ENCODE data around the gene KCNIP4.

Gene KCNIP4

DNA sequence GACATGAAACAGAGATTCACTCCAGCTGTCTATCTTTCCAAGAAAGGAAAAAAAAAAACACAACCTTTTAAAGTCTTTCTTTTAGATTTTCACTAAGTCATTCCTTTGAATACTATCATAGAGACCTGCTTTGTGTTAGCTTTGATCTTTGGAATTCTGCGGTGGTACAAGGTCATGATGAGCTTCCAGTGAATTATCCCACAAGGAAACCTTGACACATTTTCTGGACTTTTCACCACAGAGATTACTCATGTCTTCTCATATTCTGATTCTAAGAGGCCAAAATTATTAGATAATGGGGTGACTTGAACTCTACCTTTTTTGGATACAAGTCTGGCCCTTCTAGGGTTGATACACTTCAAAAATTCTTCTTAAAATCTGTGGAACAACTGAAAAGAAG, 1046.7 kb downstream of the KCNIP4 start:
- DNase-seq: no peak

DNA sequence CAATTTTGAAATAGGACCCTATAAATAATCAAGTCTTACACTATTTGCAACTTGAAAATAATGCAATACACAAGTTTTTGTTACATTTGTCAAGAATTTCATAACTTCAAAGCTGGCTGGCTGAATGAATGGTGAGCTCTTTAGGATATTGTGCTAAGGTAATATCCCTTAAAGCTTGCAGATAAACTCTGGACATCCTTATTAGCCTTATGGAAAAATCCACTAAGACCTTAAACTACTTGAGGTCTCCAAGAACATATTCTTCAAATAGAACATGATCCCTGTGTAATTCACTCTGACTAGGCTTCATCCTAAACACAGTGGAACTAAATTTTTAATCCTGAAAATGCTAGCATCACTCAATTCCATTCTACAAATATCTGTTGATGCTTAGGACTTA, 1049.0 kb downstream of the KCNIP4 start:
- DNase-seq: no peak

DNA sequence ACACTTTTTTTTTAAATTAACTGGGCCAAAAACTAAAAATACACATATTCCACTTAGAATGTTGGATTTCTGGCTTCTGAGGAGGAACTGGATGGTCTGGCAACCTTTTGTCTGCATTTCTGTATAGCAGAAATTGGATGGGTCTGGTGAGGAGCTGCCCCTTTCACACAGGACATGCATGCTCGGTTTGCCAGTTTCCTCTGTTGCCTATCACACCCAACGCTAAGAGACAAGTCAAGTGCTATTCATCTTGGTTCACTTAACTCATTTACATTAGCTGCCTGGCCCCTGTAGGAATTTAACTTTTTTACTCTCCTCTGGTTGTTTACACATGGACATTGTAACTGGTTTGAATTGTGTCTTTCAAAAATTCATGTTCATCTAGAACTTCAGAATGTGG, 1052.6 kb downstream of the KCNIP4 start:
- no peak for DNase-seq

DNA sequence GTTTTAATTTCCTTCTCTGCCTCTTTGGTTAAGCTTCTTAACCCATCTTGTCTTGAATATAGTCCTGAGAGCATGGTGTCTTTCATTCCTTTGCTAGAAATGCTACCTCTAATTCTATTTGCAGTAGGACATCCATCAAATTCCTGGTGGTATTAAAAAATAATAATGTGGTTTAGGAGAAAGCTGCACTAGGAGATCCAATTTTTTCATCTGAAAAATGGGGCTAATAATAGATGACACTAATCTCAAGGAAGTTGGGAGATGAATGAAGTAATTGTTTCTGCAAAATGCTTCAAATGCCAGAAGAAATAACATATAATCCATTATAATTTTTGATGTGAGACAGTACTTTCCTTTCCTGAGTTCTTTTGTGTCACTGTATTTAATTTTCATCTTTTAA, 1053.4 kb downstream of the KCNIP4 start:
- no peak for DNase-seq

DNA sequence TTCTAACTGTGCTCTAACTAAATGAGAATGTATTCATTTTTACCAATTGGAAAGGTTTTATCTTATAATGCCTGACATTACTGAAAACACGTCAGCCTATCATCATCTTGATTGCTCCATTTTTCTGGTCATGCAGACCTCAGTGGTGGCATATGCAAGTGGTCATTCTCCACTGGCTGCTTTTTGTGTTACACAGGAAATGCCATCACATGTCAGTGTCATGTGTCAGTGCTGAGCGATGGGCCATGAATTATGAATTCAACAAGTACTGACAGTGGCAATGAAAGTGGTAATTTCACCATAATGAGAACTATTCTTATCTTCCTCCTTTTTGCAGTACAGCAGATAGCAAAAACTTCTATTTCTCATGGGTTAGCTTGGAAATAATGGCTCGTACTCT, 1057.8 kb downstream of the KCNIP4 start:
- DNase-seq: no peak

DNA sequence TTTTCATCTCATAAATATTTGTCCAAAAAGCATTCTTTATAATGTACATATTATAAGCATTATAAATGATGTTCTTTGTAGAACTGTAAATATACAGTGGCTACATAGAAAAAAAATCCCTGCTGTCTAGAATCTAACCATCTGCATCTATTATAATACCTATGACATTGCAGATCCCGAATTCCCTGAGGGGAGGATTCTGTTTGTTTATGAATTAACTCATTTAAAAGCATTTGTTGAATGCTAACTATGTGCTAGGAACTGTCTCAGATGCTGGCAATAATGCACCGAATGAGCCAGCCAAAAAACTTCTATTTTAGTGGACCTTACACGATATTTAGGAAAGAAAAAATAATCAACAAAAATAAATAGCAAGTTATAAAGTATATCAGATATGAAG, 1058.7 kb downstream of the KCNIP4 start:
- no peak for DNase-seq

DNA sequence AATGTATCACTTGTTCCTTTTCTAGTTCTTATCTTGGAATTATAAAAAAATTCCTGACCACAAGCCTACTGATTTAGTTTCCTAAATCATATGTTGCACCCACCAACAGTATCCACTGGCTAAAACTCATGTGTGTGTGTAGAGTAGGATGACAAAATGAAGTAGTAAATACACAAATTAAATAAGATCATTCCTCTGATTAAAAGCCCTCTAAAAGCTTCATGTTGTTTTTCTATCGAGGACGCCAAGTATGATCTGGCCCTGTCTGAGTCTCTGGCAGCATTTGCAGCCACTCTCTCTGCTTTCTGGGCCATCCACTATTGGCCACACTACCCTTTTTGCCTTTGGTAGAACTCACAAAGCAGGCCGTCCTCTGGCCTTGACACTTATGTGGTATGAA, 1064.9 kb downstream of the KCNIP4 start:
- no peak for DNase-seq

DNA sequence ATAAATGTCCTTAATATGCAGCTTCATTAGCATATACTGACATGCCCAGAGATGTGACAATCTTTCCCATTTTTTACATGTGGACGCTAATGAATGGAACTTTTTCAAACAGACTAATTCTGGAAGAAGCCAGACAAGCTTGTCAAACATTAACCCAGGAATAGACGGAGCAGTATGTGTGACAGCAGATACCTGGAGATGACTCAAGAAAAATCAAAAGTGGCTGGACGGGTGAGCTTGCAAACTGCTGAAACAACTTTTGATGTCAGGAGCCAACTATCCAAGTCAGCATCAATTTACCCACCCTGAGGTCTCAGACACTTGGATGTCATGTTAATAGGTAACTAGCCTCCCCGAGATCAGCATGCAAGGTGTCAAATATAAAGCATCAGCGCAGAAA, 1065.3 kb downstream of the KCNIP4 start:
- no peak for DNase-seq

DNA sequence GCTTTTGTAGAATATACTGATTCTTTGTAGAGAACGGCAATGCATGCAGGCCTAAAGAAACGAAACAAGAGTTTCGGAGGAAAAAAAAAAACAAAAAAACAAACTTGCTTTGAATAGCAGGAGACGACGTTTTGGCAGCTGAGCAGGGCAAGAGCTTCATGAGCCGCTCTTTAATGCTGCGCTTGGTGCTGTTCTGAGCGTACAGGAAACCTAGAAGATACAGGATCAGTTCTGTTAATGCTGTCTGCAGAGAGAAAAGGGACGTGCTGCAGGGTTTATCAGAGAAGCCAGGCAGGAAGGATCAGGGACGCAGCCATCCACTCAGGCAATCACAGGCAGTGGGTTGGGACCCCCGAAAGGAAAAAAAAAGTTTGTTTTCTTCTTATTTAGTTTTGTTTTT, 1066.1 kb downstream of the KCNIP4 start:
- no peak for DNase-seq

DNA sequence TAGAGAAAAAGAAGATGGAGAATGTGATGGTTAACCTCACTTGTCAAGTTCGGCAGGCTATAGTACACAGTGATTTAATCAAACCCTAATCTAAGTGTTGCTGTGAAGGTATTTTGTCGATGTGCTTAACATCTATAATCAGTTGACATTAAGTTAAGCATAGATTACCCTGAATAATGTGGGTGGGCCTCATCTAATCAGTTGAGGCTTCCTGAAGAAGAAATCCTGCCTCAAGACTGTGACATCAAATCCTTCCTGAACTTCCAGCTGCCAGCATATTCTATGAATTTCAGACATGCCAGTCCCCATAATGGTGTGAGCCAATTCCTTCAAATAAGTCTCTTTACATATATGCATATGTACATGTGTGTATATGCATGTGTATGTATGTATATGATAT, 1066.9 kb downstream of the KCNIP4 start:
- no peak for DNase-seq

DNA sequence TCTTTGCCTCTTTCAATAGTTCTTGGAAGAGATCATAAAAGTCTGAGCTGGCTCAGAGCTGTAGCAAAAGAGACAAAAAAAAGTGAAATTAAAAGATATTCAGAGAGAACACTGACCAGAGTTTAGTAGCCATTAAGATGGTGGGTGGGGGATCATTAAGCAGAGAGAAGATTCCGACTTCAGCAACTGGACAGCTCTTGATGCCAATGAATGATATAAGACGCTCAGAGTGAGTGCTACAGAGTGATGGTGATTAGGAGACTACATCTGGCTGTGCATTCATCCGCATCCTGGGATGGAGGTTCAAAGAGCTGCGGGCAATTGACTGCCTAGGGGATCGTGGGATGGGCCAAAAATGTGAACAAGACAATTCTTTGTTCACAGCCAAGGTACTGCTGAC, 1069.8 kb downstream of the KCNIP4 start:
- DNase-seq: no peak

DNA sequence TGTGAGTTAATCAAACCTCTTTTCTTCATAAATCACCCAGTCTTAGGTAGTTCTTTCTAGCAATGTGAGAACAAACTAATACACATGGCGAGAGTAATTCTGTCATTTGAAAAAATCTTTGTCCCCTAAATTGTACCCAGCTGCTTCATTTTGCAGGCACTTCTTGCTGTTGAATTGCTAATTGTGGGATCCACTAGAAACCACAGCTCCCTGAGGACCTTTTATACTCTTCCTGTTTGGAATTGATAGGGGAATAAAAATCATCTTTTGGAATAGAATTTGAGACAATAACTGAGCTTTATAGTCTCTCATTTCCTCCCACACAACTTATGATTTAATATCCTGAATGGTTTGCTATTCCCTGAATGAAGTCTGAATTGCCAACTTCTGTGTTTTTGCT, 1078.1 kb downstream of the KCNIP4 start:
- no peak for DNase-seq

DNA sequence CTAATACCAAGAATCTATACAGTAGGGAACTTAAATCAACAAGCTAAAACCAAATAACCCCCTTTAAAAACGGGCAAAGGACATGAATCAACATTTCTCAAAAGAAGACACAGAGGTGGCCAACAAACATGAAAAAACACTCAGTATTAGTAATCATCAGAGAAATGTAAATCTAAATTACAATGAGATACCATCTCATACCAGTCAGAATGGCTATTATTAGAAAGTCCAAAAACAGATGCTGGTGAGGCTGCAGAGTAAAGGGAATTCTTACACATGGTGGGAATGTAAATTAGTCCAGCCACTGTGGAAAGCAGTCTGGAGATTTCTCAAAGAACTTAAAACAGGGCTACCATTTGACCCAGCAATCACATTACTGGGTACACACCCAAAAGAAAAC, 1080.5 kb downstream of the KCNIP4 start:
- DNase-seq: no peak

DNA sequence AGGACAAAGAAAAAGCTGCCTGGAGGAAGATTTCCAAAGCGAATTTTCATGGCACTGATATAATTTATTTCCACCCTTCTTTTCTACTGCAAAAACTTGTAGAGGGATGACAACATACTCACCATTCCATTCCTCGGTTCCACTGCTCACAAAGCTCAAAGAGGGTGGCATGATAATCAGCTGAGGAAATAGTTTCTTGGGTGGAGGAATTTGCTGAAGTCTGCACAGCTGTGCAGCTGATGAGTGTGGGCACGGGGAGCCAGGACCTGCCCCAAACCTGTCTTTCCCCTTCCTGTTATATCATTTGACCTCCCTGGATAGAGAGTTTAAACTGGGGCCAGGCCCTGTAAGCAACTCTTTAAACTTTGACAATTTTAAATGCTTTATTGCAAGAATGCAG, 1087.7 kb downstream of the KCNIP4 start:
- DNase-seq: no peak

DNA sequence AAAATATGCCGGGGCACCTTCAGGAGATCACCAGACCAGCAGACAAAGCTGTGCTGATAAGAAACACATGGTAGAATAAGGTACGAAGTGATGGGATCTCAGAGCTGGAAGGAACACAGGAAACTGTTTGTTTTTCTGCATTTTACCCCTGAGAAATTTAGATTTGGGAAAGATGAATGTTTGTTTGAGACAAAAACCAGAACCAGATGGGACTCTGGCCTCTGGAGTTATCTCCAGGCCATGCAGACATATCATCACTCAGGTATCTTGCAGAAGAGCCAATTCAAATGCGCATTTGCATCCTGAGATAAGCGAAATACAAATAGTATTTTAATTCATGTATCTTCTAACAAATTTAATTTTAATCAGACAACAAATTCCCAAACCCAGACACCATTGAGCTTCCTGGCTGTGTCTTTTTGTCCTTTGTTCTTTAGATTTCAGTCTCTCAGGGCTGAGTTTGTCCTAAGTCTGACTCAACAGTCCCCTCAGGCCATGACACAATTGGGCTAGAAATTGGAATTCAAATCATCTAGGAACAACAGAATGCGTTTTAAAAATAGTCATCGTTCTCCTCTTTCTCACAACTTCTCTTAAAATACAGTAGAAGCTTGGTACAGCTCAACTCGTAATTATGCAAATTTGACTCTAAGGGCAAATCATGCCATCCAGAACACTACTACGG, 1089.3 kb downstream of the KCNIP4 start:
- DNase-seq: no peak

DNA sequence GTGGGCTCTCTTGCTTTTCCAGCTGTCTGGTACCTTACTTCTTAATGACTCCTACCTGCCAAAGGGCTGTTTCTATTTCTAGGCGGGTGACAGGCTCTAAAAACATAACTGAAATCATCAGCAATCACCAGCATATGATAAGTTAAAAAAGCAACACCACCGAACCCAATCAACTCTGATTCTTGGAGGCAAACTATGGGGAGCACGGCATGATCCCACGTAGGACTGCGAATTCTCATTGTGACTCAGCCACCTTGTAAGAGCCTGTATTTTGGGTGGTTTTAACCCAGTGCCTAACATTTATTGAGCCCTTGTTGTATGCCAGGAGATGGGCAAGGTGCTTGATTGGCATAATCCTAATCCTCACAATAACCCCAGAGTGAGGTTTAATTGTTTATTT, 1091.5 kb downstream of the KCNIP4 start:
- no peak for DNase-seq

DNA sequence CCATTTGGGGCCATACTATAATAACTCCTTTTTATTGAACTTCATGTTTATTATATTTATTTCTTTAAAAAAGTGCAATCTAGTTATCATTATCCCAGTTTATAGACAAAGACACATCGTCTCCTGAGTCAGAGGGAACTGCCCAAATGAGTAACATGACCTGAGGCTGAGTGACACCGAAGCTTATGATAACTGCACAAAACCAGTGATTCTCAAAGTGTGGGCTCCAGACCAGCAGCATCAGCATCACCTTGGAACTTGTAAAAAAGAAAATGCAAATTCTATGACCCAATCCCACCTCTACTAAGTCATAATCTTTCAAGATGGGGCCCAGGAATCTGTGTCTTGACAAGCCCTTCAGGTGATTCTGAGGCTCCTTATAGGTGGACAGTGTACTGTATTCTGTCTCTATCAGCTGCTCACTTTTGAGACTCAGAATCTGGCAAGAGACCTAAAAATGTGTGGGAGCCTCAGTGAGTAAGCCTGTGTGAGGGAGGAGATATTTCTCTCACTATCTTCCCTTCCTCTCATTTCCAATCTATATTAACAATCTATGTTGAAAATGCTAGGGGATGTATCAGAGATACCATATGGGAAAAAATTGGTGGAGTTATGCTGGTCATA, 1101.3 kb downstream of the KCNIP4 start:
- no peak for DNase-seq

DNA sequence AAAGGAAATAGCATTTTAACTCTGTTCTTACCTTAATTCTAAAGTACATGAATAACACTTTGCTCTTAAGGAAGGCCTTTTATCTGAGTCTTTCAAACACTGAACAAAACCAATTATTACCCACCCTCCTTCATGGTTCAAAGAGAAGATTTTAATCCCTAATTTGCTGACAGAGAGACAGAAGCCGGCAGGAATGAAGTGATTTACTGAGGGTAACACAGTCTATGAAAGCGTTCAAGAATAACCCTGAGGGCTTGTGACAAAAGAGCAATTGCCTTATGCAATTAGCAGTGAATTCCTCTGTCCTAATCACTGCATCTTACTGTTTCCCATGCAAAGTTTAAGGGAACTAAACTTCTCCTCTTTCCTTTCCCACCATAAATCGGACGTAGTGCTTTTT, 1104.3 kb downstream of the KCNIP4 start:
- no peak for DNase-seq

DNA sequence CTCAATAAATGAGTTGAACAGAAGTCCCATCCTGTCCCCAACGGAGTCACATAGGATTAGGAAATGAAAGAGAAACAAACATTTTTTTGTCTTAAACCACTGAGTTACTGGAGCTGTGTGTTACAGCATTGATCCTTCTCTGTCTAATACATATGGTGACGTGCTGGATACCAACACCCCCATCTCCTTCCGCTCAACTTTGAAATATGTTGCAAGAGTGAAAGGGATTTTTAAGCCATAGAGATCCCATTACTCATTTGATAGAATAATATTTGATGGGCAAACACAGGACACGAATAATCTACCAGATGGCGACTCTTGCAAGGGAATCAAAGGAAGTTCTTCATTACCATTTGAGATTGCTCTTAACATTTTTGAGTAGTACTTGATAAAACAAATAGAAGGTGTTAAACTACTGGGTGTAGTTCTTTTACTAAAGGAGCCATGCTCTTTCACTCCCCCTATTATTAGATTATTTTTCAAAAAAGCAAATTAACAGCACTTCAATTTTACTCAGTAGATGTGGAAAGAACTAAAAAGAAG, 1107.9 kb downstream of the KCNIP4 start:
- no peak for DNase-seq

DNA sequence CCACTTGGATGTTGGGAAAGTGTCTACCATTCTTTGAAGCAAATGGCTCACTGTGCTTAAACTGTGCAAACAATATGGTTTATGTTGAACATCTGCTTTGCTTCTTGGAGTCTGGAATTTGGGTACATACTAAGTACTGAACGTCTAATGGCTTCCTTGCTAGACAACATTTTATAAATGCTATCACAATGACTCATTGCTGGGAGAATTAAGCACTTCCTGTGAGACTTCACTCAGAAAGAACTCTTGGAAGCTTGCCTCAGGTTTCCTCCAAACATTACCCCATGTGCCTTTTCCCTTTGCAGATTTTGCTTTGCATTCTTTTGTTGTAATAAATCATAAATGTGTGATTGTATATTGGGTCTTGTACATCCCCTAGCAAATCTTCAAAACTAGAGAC, 1108.6 kb downstream of the KCNIP4 start:
- no peak for DNase-seq

DNA sequence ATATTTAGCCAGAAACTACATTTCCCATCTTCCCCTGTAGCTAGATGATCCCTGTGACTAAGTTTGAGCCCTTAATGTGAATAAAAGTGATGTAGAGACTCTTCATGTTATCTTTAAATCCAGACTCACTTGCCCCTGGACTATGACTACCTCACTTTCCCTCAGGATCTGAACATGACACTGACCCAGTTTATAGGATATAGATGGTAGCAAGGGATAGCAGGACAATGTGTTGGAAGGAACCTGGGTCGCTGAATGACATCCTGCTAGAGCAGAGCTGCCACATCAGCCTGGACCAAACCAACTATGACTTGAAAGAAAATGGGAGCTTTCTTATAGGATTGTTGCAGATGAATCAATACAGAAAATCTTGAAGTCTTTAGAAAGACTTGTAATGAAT, 1110.1 kb downstream of the KCNIP4 start:
- DNase-seq: no peak

DNA sequence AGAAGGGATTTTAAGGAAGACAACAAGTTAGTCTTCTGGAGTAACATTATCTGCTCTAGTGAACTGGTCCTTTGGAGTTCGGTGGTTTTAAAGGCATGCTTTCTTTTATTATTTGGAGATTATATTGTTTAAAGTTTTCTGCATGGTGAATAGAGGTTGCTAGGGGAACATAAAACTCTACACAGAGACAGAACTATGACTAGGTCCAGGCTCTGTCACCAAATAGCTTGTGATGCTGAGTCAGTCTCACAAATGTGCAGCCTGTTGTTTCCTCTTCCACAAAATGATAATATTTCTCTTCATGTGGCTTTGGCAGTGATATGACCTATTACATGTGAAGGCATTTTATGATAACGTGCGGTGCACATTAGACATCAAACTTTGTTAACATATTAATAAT, 1115.7 kb downstream of the KCNIP4 start:
- no peak for DNase-seq

DNA sequence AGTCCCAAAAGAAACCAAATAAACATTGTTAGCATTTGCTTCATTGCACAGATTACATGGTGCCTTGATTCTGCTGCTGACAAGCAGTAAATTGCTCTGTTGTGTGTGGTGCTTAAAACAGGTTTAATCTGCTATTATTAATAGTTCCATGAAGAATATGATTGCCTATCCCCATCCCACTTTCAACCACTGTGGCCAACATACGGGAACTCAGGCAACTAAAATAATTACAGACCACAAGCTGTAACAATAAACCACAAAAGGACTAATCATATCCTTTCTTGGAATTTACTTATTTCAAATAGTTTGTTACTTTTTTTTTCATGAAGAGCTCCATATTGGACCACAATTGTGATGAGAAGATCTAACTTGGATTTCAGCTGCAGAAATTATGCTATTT, 1116.8 kb downstream of the KCNIP4 start:
- no peak for DNase-seq

DNA sequence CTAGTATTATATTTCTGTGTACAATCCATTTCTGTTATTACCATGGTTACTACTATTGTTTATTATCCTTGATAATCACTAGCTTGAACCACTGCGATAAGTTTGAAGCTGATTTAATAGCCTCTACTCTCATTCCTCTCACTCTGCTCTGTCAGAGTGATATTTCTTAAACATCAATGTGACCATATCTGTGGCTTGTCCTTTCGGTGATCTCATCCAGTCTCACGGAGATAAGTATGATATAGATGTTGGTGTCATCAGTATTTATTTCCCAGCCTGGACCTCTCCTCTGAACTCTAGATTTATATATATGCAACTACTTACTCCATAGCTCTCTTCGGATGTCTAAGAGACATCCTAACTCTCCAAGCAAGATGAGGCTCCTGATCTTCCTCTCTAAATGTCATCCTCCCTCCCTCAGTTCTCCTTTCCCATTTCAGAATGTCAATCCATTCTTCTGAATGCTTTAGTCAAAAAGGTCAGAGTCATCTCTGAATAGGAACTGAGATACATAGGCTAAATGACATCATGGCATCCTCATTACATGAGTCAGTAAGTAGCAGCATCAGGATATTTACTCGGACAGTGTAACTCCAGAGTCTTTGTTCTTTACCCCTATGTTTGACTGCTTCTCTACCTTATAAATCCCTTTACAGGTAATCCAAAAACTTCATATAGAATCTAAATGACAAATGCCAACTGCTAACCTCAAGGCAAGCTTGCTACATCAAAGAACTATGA, 1118.8 kb downstream of the KCNIP4 start:
- DNase-seq: no peak
